GM19043 (cell line): ENCODE measurements around the gene ELP4.
"Not testable (repeated sequence)": the region's sequence is repeated elsewhere in the genome, so short reads cannot be mapped to it uniquely, and the experiment has no call there.

Source experiments
- ATAC-seq: cut with Tn5 transposase; IDR thresholded peaks from one replicate; pipeline ENCODE4 v1.9.1; 2021; ENCODE audit warnings: low read depth; ENCODE audit not compliant: unreplicated experiment

The ELP4 gene

GRCh38 chr11:31692466-31692865 lies 182.9 kb downstream of the ELP4 start:
- no peak for ATAC-seq

DNA sequence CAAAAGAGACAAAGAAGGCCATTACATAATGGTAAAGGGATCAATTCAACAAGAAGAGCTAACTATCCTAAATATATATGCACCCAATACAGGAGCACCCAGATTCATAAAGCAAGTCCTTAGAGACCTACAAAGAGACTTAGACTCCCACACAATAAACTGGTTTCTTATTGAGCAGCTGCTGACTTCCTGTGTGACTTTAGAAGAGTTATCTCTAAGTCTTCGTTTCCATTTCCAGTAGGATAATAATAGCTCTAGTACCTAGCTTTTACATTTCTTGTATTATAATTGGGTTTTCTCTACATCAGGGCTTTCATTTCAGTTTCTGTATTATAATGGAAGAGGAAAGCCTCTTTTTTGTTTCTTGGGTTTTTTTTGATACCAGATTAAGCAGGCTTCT lies 187.5 kb downstream of the ELP4 start:
- ATAC-seq, result peak; percentile 71

- ATAC-seq, result no peak
Measured at GRCh38 chr11:31699066-31699465, 189.5 kb downstream of the ELP4 start.

- ATAC-seq, result no peak
Measured at GRCh38 chr11:31702966-31703365, 193.4 kb downstream of the ELP4 start.

GRCh38 chr11:31706357-31706756 lies 196.8 kb downstream of the ELP4 start:
- no peak for ATAC-seq

GRCh38 chr11:31711137-31711536 lies 201.6 kb downstream of the ELP4 start:
- ATAC-seq, result no peak

DNA sequence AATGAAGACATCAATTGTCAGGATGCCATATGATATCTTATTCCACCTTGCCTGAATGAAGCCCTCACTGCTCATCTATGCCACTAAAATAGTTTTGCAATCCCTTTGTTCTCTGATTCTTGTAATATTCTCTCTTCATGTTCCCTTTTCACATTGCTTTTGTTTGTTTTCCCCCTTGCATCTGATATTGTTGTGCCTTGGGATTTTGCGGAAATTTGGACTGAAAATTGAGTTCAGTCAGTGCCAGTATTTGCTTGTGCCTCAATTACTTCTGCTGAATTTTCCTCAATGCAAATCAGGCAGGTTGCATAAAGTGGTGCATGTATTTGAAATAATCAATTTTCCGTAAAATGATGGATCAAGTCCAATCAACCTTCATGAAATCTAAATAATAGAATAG lies 203.3 kb downstream of the ELP4 start:
- no peak for ATAC-seq

- ATAC-seq, result no peak
Measured at GRCh38 chr11:31714840-31715239, 205.3 kb downstream of the ELP4 start.

GRCh38 chr11:31720225-31720624 lies 210.7 kb downstream of the ELP4 start:
- no peak for ATAC-seq

DNA sequence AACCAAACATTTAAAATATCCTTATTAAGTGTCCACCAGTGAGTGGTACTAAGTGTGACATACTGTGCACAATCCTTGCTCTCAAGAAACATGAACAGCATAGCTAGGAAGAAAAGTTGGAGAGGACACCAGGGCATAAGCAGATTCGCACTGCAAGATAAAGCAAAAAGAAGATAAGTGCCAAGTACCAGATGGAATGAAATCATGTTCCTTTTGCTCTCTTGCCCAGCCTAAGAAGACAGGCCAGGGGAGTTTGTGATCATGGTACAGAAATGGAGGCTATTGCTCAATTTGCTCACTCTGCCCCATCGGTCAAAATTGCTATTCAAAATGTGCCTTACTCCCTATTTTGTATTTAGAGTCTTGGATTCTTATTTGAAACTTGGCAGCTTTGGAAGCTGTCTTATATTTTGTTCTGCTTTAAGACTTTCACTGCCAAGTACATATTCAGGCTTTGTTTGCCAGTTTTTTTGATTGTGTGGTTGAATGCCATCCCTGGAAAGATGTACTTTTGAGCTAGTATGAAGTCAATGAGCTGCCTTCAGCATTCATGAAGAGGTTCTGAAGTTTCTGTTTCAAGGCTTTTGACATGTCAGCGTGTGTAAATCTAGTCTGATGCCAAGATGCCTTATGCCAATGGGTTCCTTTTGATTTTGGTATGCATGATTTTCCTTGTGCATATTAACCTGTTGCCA lies 211.3 kb downstream of the ELP4 start:
- no peak for ATAC-seq

DNA sequence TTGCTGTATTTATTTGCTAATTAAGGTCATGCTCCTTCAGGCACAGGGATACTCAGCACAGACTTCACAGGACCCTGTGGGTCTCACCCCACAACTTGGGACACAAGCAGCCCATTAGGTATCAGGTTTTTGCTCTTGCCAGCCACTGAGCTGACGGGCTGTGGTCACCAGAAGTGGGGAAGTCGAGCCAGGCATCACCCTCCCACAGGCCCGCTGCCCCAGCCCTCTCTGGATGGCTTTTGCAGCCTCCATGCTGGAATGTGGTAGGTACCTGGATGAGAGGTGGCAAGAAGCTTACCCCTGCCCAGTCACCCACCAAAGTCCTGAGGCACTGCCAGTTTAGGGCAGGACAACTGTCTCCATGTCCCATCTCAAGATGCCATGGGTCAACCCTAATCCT lies 213.2 kb downstream of the ELP4 start:
- no peak for ATAC-seq

- no peak for ATAC-seq
Measured at GRCh38 chr11:31725176-31725575, 215.6 kb downstream of the ELP4 start.

- no peak for ATAC-seq
Measured at GRCh38 chr11:31728432-31728831, 218.9 kb downstream of the ELP4 start.

- no peak for ATAC-seq
Measured at GRCh38 chr11:31740131-31740530, 230.6 kb downstream of the ELP4 start.

DNA sequence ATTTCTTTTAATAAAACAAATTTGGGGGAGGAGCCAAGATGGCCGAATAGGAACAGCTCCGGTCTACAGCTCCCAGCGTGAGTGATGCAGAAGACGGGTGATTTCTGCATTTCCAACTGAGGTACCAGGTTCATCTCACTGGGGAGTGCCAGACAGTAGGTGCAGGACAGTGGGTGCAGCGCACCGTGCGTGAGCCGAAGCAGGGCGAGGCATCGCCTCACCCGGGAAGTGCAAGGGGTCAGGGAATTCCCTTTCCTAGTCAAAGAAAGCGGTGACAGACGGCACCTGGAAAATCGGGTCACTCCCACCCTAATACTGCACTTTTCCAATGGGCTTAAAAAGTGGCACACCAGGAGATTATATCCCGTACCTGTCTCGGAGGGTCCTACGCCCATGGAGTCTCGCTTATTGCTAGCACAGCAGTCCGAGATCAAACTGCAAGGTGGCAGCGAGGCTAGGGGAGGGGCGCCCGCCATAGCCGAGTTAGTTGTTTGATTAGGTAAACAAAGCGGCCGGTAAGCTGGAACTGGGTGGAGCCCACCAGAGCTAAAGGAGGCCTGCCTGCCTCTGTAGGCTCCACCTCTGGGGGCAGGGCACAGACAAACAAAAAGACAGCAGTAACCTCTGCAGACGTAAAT lies 231.3 kb downstream of the ELP4 start:
- not testable (repeated sequence) for ATAC-seq

DNA sequence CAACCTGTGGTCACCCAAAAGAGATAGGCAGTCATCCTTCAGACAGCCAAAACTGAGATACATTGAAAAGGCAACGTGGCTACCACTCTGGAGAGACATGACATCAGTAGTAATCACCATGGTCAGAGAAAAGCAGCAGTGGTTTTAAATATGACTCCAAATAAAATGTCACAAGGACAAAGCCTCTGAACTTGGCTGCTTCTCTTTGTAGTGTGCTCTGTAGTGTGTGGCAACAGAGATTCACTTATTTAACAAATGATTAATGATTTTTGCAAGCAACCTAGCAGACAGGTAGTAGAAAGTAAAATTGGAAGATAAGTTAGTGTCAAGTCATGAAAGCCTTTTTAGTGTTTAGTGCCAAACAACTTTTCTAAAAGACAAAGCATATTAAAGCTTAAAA lies 238.0 kb downstream of the ELP4 start:
- ATAC-seq, result no peak

DNA sequence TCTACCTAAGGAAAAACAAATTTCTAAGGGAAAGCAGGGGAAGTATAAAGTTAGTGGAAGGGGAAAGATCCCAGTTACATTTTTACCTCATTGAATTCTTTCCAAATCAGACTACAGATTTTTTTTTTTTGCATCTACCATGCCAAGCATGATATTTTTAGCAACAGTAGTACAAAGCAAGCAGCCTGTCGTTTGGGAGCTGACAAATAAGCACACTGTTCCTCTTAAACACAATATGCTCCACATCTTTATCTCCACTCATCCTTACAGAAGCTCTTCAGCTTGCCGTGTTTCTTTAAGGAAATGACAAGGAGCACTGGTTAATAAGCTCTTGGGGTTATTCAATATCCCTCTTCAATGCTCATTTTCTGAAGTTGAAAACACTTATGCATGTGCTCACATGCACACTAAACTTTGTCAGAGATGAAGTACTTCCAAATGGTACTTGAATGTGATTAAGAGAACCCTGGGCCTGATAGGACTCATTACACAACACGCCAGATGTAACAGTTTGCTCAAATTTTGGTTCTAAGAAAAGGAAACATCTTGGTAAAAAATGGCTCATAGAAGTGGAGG lies 247.8 kb downstream of the ELP4 start:
- ATAC-seq, result no peak

DNA sequence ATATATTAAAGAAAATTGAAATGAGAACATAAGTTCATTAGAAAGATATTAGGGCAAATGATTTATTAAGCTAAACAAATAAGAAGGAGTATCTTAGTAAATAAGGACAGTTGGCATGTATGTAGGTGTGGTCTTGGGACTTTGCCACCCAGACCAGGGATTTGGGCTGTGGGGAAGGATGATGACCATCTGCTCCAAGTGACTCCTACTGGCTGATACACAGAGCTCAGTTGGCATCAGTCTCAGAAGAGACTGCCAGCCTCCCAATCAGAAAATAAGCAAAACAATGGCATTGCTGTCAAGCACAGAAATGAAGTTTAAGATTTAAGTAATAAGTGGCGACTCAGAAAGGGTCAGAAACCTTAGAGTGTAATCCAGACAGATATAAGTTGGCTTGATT lies 252.1 kb downstream of the ELP4 start:
- ATAC-seq, result no peak

- no peak for ATAC-seq
Measured at GRCh38 chr11:31763296-31763695, 253.7 kb downstream of the ELP4 start.

DNA sequence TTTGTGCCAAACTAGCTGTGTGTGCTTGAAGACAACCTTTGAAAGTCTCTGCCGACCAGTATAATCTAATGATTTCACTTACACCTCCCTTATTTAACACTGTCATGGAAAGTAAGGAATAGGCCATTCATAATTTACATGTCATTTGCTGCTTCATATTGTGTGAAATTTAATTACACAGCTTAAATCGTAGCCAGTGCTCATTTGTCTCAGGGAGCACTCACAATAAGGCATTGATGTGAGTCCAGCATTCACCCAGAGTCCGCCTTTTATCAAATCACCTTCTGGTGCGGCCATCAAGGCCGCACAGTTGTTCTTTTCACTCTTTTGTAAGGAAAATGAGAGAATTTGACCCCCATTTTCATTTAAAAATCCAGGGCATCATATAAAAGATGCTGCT lies 254.7 kb downstream of the ELP4 start:
- no peak for ATAC-seq

DNA sequence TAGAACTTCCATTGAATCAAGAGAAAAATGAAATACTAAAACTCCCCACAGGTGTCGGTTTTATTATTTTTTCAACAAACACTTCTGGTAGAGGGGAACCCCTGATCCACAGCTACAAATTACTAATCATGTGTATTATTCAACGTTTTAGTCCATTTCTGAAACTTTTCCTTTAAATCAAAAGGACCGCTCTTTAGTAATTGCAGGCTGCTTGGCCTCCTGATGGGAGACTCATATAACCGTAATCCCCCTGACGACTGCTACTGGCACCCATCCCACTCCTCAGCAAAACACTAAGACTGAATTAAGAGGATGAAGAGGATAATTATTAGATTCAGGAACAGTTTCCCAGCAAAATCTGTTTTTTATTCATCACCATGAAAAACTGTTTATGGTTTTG lies 255.2 kb downstream of the ELP4 start:
- no peak for ATAC-seq

- no peak for ATAC-seq
Measured at GRCh38 chr11:31767066-31767465, 257.5 kb downstream of the ELP4 start.
